Measurements from ENCODE around the gene GCH1.

The GCH1 gene, protein sequence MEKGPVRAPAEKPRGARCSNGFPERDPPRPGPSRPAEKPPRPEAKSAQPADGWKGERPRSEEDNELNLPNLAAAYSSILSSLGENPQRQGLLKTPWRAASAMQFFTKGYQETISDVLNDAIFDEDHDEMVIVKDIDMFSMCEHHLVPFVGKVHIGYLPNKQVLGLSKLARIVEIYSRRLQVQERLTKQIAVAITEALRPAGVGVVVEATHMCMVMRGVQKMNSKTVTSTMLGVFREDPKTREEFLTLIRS

DNA sequence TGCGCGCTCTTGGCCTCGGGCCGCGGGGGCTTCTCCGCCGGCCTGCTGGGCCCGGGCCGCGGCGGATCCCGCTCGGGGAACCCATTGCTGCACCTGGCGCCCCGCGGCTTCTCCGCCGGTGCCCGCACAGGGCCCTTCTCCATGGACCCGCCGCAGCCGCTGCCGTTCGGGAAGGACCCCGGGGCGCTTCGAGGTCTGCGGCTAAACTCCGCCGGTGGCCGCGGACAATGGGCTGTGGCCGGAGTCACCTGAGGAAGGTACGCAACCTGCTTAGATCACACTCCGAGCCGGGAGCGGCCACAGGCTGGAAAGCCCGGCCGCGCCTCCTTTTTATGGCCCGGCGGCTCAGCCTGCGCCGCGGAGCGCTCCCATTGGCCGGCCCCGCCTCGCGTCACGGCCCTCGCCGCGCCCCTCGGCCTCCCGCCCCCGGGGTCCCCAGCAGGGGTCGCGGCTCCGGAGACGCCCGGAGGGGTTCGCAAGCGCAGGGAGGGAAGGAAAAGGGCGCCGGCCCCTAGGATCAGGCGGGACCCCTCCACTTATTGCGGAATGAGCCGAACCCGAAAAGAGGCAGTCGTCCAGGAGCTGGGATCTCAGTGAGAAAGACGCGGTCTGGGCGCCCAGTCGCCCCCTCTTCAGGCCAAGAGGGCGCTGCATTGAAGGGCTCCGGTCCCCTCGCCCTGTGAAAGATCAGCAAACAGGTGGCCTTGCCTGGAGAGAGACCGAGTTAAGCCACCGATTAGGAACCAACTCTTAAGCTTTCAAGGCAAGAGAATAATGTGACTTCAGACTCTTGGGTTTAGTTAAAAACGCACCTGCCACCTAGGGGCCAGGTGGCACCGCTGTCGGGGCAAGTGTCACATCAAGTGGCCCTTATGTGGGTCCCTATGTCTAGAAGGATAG is at the start of gene GCH1:
TSS of gene GCH1 (minus strand) at position 306 of the 900 bp plus-strand sequence. CDS start at position 143, 163 bp downstream.
- H2AFZ ChIP-seq (ENCODE audit: low read depth, low read length) = peak within 1 kb of the TSS; percentile 85
- no peaks in the 10 kb centered on the region for H3K9me3 ChIP-seq (ENCODE audit: insufficient read depth, low read length)
- peak within 1 kb of the TSS; percentile 63 for H3K9ac ChIP-seq (ENCODE audit: low read length)
- H4K20me1 ChIP-seq (ENCODE audit: insufficient read depth, low read length) = no peaks in the 10 kb centered on the region
- H3K4me2 ChIP-seq (ENCODE audit: low read length) = peak within 1 kb of the TSS; percentile 95
- peaks cover 9% of the 10 kb centered on the region for H3K4me1 ChIP-seq (ENCODE audit: low read length)
- H3K27me3 ChIP-seq (ENCODE audit: low read depth, low read length) = peaks cover 10% of the 10 kb centered on the region
- TF ChIP-seq, protein P1, sequence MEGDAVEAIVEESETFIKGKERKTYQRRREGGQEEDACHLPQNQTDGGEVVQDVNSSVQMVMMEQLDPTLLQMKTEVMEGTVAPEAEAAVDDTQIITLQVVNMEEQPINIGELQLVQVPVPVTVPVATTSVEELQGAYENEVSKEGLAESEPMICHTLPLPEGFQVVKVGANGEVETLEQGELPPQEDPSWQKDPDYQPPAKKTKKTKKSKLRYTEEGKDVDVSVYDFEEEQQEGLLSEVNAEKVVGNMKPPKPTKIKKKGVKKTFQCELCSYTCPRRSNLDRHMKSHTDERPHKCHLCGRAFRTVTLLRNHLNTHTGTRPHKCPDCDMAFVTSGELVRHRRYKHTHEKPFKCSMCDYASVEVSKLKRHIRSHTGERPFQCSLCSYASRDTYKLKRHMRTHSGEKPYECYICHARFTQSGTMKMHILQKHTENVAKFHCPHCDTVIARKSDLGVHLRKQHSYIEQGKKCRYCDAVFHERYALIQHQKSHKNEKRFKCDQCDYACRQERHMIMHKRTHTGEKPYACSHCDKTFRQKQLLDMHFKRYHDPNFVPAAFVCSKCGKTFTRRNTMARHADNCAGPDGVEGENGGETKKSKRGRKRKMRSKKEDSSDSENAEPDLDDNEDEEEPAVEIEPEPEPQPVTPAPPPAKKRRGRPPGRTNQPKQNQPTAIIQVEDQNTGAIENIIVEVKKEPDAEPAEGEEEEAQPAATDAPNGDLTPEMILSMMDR (IDR thresholded peaks at IDR 0.05; ENCODE audit: low read depth, low read length) = peak; percentile 65
- no peak for TF ChIP-seq EZH2phosphoT487 (IDR thresholded peaks at IDR 0.05; ENCODE audit: low read depth)
- H3K27ac ChIP-seq (ENCODE audit: low read length) = no peak within 1 kb of the TSS
- H3K79me2 ChIP-seq (ENCODE audit: low read length) = no peaks in the 10 kb centered on the region
- H3K36me3 ChIP-seq (replicated peaks; ENCODE audit: low read depth, low read length) = no peaks in the 10 kb centered on the region
- peak within 1 kb of the TSS; percentile 91 for H3K4me3 ChIP-seq (ENCODE audit: low read length)

DNA sequence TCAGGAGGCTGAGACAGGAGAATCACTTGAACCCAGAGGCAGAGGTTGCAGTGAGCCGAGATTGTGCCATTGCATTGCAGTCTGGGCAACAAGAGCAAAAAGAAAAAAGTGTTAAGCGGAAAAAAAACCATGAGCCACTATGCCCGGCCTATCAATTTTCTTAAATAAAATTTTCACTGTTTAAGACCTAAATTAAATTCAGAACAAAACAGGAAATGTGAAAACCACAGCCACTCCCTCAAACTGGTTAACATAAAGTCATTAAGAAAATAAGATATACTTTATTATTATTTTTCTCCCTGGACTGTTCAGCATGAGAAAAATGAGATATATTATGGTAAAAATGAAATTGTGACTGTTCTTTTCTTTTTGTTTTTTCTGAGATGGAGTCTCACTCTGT is 44.6 kb upstream of the GCH1 start:
- H3K79me2 ChIP-seq (ENCODE audit: low read length) = no peaks in the 10 kb centered on the region
- peaks cover 13% of the 10 kb centered on the region for H3K36me3 ChIP-seq (replicated peaks; ENCODE audit: low read depth, low read length)
- H3K27ac ChIP-seq (ENCODE audit: low read length) = no peak overlapping the region
- no peaks in the 10 kb centered on the region for H3K9me3 ChIP-seq (ENCODE audit: insufficient read depth, low read length)
- no peak for TF ChIP-seq EZH2phosphoT487 (IDR thresholded peaks at IDR 0.05; ENCODE audit: low read depth)
- TF ChIP-seq, protein P1 (IDR thresholded peaks at IDR 0.05; ENCODE audit: low read depth, low read length) = no peak
- no peak overlapping the region for H3K4me2 ChIP-seq (ENCODE audit: low read length)
- H4K20me1 ChIP-seq (ENCODE audit: insufficient read depth, low read length) = no peaks in the 10 kb centered on the region
- no peak overlapping the region for H3K9ac ChIP-seq (ENCODE audit: low read length)
- H3K4me1 ChIP-seq (ENCODE audit: low read length) = peaks cover 8% of the 10 kb centered on the region
- no peak overlapping the region for H3K4me3 ChIP-seq (ENCODE audit: low read length)
- no peaks in the 10 kb centered on the region for H3K27me3 ChIP-seq (ENCODE audit: low read depth, low read length)
- H2AFZ ChIP-seq (ENCODE audit: low read depth, low read length) = no peak overlapping the region

DNA sequence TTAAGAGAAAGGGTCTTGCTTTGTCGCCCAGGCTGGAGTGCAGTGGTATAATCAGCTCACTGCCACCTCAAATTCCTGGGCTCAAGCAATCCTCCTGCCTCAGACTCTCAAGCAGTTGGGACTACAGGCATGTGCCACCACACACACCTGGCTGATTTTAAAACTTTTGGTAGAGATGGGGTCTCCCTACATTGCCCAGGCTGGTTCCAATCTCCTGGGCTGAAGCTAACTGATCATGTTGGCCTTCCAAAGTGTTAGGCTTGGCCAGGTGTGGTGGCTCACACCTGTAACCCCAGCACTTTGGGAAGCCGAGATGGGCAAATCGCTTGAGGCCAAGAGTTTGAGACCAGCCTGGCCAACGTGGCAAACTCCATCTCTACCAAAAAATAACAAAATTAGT is 43.9 kb upstream of the GCH1 start:
- H2AFZ ChIP-seq (ENCODE audit: low read depth, low read length) = no peak overlapping the region
- no peak overlapping the region for H3K27ac ChIP-seq (ENCODE audit: low read length)

More for the DNA sequence above, 43.9 kb upstream of the GCH1 start:
- H3K4me1 ChIP-seq (ENCODE audit: low read length) = peaks cover 8% of the 10 kb centered on the region
- no peaks in the 10 kb centered on the region for H4K20me1 ChIP-seq (ENCODE audit: insufficient read depth, low read length)
- no peak overlapping the region for H3K9ac ChIP-seq (ENCODE audit: low read length)
- TF ChIP-seq, protein P1 (IDR thresholded peaks at IDR 0.05; ENCODE audit: low read depth, low read length) = no peak
- TF ChIP-seq EZH2phosphoT487 (IDR thresholded peaks at IDR 0.05; ENCODE audit: low read depth) = no peak
- H3K4me3 ChIP-seq (ENCODE audit: low read length) = no peak overlapping the region
- H3K4me2 ChIP-seq (ENCODE audit: low read length) = no peak overlapping the region
- H3K79me2 ChIP-seq (ENCODE audit: low read length) = no peaks in the 10 kb centered on the region
- H3K36me3 ChIP-seq (replicated peaks; ENCODE audit: low read depth, low read length) = peaks cover 13% of the 10 kb centered on the region
- H3K27me3 ChIP-seq (ENCODE audit: low read depth, low read length) = no peaks in the 10 kb centered on the region
- H3K9me3 ChIP-seq (ENCODE audit: insufficient read depth, low read length) = no peaks in the 10 kb centered on the region

All from OCI-LY3 (cell line).